SK-N-SH (cell line): ENCODE measurements around the gene KLHL30.

Experiments used
- RAD21 ChIP-seq: IDR thresholded peaks from 2 replicates; pipeline ENCODE4 v1.6.1; 2012; ENCODE audit warnings: mild to moderate bottlenecking, low read length
- RCOR1 ChIP-seq: fragments of 150-350 bp; IDR thresholded peaks from 2 replicates; pipeline ENCODE4 v1.6.1; 2017; ENCODE audit warnings: antibody characterized with exemption, low read length
- TF ChIP-seq, protein P1 (sequence below): IDR thresholded peaks from 2 replicates; pipeline ENCODE4 v1.4.0; 2012; ENCODE audit warnings: low read depth, borderline replicate concordance

DNA sequence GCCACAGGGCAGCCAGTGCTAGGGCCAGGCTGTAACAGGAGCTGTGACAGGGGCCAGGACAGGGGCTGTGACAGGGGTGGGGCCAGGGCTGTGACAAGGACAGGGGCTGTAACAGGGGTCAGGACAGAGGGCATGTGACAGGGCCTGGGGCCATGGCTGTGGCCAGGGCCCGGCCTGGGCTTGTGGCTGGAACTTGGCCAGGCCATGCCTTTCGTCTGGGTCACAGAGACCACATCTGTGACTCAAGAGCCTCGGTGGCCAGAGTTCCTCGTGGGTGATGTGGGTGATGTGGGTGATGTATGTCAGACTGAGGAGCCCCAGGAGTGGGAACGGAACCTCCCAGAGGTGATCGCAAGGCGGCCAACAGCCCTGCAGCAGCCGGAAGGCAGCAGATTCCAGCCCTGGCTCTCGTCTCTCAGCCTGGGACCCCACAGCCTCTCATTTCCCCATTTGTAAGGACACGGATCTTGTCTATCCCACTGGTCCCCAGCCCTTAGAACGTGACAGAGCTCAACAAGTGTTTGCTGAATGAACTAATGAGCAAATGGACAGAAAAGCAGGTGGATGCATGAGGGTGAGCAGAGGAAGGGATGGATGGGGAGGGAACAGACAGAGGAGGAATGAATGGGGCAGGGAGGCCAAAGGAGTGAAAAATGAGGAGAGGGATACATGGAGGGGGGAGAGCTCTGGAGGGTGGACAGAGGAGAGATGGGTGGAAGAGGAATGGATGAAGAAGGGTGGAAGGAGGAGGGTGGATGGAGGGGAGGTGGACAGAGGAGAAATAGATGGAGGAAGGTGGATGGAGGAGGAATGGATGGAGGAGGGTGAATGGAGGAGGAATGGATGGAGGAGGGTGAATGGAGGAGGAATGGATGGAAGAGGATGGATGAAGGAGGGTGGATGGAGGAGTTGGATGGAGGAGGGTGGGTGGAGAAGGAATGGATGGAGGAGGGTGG lies 21.0 kb upstream of the KLHL30 start:
- TF ChIP-seq RCOR1 (no peak), RAD21 (no peak)
- TF ChIP-seq, protein P1, sequence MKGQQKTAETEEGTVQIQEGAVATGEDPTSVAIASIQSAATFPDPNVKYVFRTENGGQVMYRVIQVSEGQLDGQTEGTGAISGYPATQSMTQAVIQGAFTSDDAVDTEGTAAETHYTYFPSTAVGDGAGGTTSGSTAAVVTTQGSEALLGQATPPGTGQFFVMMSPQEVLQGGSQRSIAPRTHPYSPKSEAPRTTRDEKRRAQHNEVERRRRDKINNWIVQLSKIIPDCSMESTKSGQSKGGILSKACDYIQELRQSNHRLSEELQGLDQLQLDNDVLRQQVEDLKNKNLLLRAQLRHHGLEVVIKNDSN, result no peak
